Measurements from ENCODE around the gene FNDC3B.

FNDC3B gene

DNA sequence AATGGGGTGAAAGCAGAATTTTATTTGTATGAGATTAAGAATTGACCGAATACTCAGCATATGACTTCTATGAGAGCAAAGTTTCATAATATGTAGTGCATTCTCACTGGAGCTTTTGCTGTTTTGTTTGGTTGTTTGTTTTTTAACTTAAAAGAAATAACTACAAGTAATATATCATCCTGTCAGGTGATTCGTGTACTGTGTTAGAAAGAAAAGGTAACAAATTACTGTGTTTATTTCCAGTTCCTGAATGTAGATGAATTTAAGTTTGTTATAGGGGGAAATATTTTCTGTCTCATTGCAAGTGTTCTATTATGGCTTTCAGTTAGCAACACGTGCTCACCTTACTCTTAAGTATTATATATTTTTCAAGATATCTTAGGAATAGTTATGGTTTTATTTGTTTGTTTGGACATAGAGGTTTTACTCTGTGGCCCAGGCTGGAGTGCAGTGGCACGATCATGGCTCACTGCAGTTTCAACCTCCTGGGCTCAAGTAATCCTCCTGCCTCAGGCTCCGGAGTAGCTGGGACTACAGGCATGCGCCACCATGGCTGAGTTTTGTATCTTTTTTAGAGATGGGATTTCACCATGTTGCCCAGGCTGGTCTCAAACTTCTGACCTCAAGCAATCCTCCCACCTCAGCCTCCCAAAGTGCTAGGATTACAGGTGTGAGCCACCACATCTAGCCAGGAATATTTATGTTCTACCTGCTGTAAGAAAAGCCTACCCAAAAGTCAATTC is 125.4 kb downstream of the FNDC3B start:
- Histone ChIP-seq H3K36me3 (ENCODE audit: insufficient read depth, low read length) (no peaks in the 10 kb centered on the region), H4K20me1 (ENCODE audit: insufficient read depth, low read length) (0 out of 2 replicates have a peak, but pooled peaks cover 2% of the 10 kb centered on the region), H3K9ac (ENCODE audit: low read length) (no peak overlapping the region), H3K4me3 (ENCODE audit: low read depth, low read length, poor library complexity, severe bottlenecking) (no peak overlapping the region), H3K27ac (ENCODE audit: low read depth, low read length, poor library complexity, severe bottlenecking) (no peak overlapping the region), H3K27me3 (ENCODE audit: insufficient read depth, low read length) (no peaks in the 10 kb centered on the region), H2AFZ (ENCODE audit: low read length) (no peak overlapping the region), H3K4me1 (ENCODE audit: insufficient read depth, low read length, severe bottlenecking) (no peaks in the 10 kb centered on the region), H3F3A (ENCODE audit: insufficient read depth, low read length) (no peaks in the 10 kb centered on the region), H3K4me2 (ENCODE audit: low read length) (no peak overlapping the region), H3K9me3 (ENCODE audit: low read length) (no peaks in the 10 kb centered on the region), H3K9me2 (ENCODE audit: low read depth, low read length) (no peaks in the 10 kb centered on the region), H3K79me2 (ENCODE audit: insufficient read depth, low read length) (no peaks in the 10 kb centered on the region)
- no peak for TF ChIP-seq EZH2 (IDR thresholded peaks at IDR 0.05; ENCODE audit: borderline replicate concordance, low read length)
- TF ChIP-seq, protein P1, sequence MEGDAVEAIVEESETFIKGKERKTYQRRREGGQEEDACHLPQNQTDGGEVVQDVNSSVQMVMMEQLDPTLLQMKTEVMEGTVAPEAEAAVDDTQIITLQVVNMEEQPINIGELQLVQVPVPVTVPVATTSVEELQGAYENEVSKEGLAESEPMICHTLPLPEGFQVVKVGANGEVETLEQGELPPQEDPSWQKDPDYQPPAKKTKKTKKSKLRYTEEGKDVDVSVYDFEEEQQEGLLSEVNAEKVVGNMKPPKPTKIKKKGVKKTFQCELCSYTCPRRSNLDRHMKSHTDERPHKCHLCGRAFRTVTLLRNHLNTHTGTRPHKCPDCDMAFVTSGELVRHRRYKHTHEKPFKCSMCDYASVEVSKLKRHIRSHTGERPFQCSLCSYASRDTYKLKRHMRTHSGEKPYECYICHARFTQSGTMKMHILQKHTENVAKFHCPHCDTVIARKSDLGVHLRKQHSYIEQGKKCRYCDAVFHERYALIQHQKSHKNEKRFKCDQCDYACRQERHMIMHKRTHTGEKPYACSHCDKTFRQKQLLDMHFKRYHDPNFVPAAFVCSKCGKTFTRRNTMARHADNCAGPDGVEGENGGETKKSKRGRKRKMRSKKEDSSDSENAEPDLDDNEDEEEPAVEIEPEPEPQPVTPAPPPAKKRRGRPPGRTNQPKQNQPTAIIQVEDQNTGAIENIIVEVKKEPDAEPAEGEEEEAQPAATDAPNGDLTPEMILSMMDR (IDR thresholded peaks at IDR 0.05; ENCODE audit: low read length), result no peak

DNA sequence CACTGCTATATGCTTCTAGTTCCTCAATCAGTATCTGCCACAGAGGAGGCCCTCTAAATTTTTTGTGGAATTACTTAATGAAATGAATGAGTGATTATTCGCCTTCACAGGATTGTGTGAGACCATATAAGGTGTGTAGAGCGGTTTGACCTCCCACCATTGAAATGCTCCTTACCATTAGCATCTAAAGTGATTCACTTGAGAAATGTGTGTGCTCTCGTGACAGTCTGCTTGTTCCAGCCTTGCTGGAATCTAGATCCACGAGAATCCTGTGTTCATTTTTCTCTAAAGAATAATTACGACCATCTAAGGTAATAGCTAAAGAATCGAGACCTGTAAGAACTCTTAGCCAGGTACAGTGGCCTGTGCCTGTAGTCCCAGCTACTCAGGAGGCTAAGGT is 126.9 kb downstream of the FNDC3B start:
- H3K9ac ChIP-seq (ENCODE audit: low read length), result no peak overlapping the region
- TF ChIP-seq, protein P1 (IDR thresholded peaks at IDR 0.05; ENCODE audit: low read length), result no peak
- no peak for TF ChIP-seq EZH2 (IDR thresholded peaks at IDR 0.05; ENCODE audit: borderline replicate concordance, low read length)
- 0 out of 2 replicates have a peak, but pooled peaks cover 2% of the 10 kb centered on the region for H4K20me1 ChIP-seq (ENCODE audit: insufficient read depth, low read length)
- no peaks in the 10 kb centered on the region for H3K4me1 ChIP-seq (ENCODE audit: insufficient read depth, low read length, severe bottlenecking)
- H3K27me3 ChIP-seq (ENCODE audit: insufficient read depth, low read length), result no peaks in the 10 kb centered on the region
- H3K79me2 ChIP-seq (ENCODE audit: insufficient read depth, low read length), result no peaks in the 10 kb centered on the region
- no peak overlapping the region for H3K27ac ChIP-seq (ENCODE audit: low read depth, low read length, poor library complexity, severe bottlenecking)
- no peak overlapping the region for H3K4me3 ChIP-seq (ENCODE audit: low read depth, low read length, poor library complexity, severe bottlenecking)
- no peaks in the 10 kb centered on the region for H3F3A ChIP-seq (ENCODE audit: insufficient read depth, low read length)
- no peak overlapping the region for H3K4me2 ChIP-seq (ENCODE audit: low read length)
- no peaks in the 10 kb centered on the region for H3K9me3 ChIP-seq (ENCODE audit: low read length)
- no peaks in the 10 kb centered on the region for H3K9me2 ChIP-seq (ENCODE audit: low read depth, low read length)
- H2AFZ ChIP-seq (ENCODE audit: low read length), result no peak overlapping the region
- no peaks in the 10 kb centered on the region for H3K36me3 ChIP-seq (ENCODE audit: insufficient read depth, low read length)

DNA sequence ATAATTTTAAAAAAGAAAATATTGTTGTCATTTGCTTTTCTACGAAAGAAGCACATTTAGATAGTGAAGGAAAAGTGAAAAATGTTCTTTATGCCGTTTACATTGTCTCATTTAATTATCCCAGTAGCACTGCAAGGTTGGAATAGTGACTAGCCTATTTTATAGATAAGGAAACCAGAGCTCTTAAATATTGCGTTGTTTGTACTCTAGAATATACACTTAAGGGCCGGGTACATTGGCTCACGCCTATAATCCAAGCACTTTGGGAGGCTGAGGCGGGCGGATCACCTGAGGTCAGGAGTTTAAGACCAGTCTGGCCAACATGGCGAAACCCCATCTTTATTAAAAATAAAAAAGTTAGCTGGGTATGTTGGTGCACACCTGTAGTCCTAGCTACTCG is 127.5 kb downstream of the FNDC3B start:
- H3K4me1 ChIP-seq (ENCODE audit: insufficient read depth, low read length, severe bottlenecking), result no peaks in the 10 kb centered on the region
- no peak for TF ChIP-seq EZH2 (IDR thresholded peaks at IDR 0.05; ENCODE audit: borderline replicate concordance, low read length)
- TF ChIP-seq, protein P1 (IDR thresholded peaks at IDR 0.05; ENCODE audit: low read length), result no peak
- no peak overlapping the region for H2AFZ ChIP-seq (ENCODE audit: low read length)
- no peaks in the 10 kb centered on the region for H3K9me2 ChIP-seq (ENCODE audit: low read depth, low read length)
- H3K27me3 ChIP-seq (ENCODE audit: insufficient read depth, low read length), result no peaks in the 10 kb centered on the region
- no peaks in the 10 kb centered on the region for H3F3A ChIP-seq (ENCODE audit: insufficient read depth, low read length)
- no peaks in the 10 kb centered on the region for H3K79me2 ChIP-seq (ENCODE audit: insufficient read depth, low read length)
- H3K4me3 ChIP-seq (ENCODE audit: low read depth, low read length, poor library complexity, severe bottlenecking), result no peak overlapping the region
- no peaks in the 10 kb centered on the region for H3K36me3 ChIP-seq (ENCODE audit: insufficient read depth, low read length)
- 0 out of 2 replicates have a peak, but pooled peaks cover 2% of the 10 kb centered on the region for H4K20me1 ChIP-seq (ENCODE audit: insufficient read depth, low read length)
- H3K9me3 ChIP-seq (ENCODE audit: low read length), result no peaks in the 10 kb centered on the region
- no peak overlapping the region for H3K9ac ChIP-seq (ENCODE audit: low read length)
- no peak overlapping the region for H3K27ac ChIP-seq (ENCODE audit: low read depth, low read length, poor library complexity, severe bottlenecking)
- no peak overlapping the region for H3K4me2 ChIP-seq (ENCODE audit: low read length)

All from OCI-LY1 (cell line).